Measurements from ENCODE around the gene SGMS1. TPM values are rescaled to one million over a fixed set of nuclear protein-coding genes. Genes with fewer than 3 reads are reported as not detected.

Gene SGMS1
- total RNA-seq, 1 donor from 2014 or later, result 9.2 TPM

GRCh38 chr10:50601974-50602373 lies 21.8 kb downstream of the SGMS1 start:
- H3K4me1 Mint-ChIP-seq, result peaks cover 2% of the 10 kb centered on the region
- H3K4me3 Mint-ChIP-seq, result no peak overlapping the region
- H3K27me3 ChIP-seq, result no peaks in the 10 kb centered on the region
- H4K20me1 ChIP-seq (ENCODE audit: low read depth), result no peaks in the 10 kb centered on the region
- H3K9me3 ChIP-seq (ENCODE audit: low read depth), result no peaks in the 10 kb centered on the region
- no peaks in the 10 kb centered on the region for H3F3A ChIP-seq (ENCODE audit: low read depth)
- no peak overlapping the region for H3K4me3 ChIP-seq
- no peaks in the 10 kb centered on the region for H3K27me3 Mint-ChIP-seq (ENCODE audit: insufficient read depth, low read depth)
- no peaks in the 10 kb centered on the region for H3K79me2 ChIP-seq (ENCODE audit: low read depth)
- no peak overlapping the region for H3K9ac ChIP-seq
- no peak overlapping the region for H3K27ac ChIP-seq
- H3K27ac Mint-ChIP-seq, result no peak overlapping the region
- DNase-seq (ENCODE audit: low spot score), result no peak
- H3K4me1 ChIP-seq, result no peaks in the 10 kb centered on the region
- H3K4me2 ChIP-seq, result no peak overlapping the region
- H3K9me3 Mint-ChIP-seq, result no peaks in the 10 kb centered on the region
- no peaks in the 10 kb centered on the region for H3K36me3 ChIP-seq
- no peak overlapping the region for H2AFZ ChIP-seq (replicated peaks)
- no peak for TF ChIP-seq EZH2phosphoT487 (IDR thresholded peaks at IDR 0.05)
- TF ChIP-seq CTCF (IDR thresholded peaks at IDR 0.05), result no peak
- no peak for TF ChIP-seq EZH2 (IDR thresholded peaks at IDR 0.05)
- H3K36me3 Mint-ChIP-seq, result no peaks in the 10 kb centered on the region

- no peaks in the 10 kb centered on the region for H3K27me3 Mint-ChIP-seq (ENCODE audit: insufficient read depth, low read depth)
- Histone ChIP-seq H3K4me2 (no peak overlapping the region), H3K9ac (no peak overlapping the region), H3K9me3 (ENCODE audit: low read depth) (no peaks in the 10 kb centered on the region), H4K20me1 (ENCODE audit: low read depth) (no peaks in the 10 kb centered on the region), H3K27ac (no peak overlapping the region), H3K4me3 (no peak overlapping the region), H2AFZ (replicated peaks) (no peak overlapping the region), H3K4me1 (no peaks in the 10 kb centered on the region), H3K36me3 (no peaks in the 10 kb centered on the region), H3K79me2 (ENCODE audit: low read depth) (no peaks in the 10 kb centered on the region), H3K27me3 (no peaks in the 10 kb centered on the region), H3F3A (ENCODE audit: low read depth) (no peaks in the 10 kb centered on the region)
- no peaks in the 10 kb centered on the region for H3K9me3 Mint-ChIP-seq
- no peaks in the 10 kb centered on the region for H3K36me3 Mint-ChIP-seq
- no peak overlapping the region for H3K27ac Mint-ChIP-seq
- H3K4me1 Mint-ChIP-seq, result peaks cover 2% of the 10 kb centered on the region
- no peak for DNase-seq (ENCODE audit: low spot score)
- TF ChIP-seq CTCF (IDR thresholded peaks at IDR 0.05) (no peak), EZH2phosphoT487 (IDR thresholded peaks at IDR 0.05) (no peak), EZH2 (IDR thresholded peaks at IDR 0.05) (no peak)
- no peak overlapping the region for H3K4me3 Mint-ChIP-seq
Observed at GRCh38 chr10:50600831-50601477, 22.8 kb downstream of the SGMS1 start.

GRCh38 chr10:50600286-50600685 lies 23.5 kb downstream of the SGMS1 start:
- H3K79me2 ChIP-seq (ENCODE audit: low read depth), result no peaks in the 10 kb centered on the region
- H3K9ac ChIP-seq, result no peak overlapping the region
- H3K4me1 ChIP-seq, result no peaks in the 10 kb centered on the region
- no peaks in the 10 kb centered on the region for H3K27me3 ChIP-seq
- H4K20me1 ChIP-seq (ENCODE audit: low read depth), result no peaks in the 10 kb centered on the region
- no peaks in the 10 kb centered on the region for H3K36me3 ChIP-seq
- no peak for TF ChIP-seq CTCF (IDR thresholded peaks at IDR 0.05)
- Mint-ChIP-seq H3K4me1 (peaks cover 8% of the 10 kb centered on the region), H3K36me3 (no peaks in the 10 kb centered on the region), H3K27ac (no peak overlapping the region), H3K9me3 (no peaks in the 10 kb centered on the region), H3K27me3 (ENCODE audit: insufficient read depth, low read depth) (no peaks in the 10 kb centered on the region), H3K4me3 (no peak overlapping the region)
- DNase-seq (ENCODE audit: low spot score), result no peak
- H2AFZ ChIP-seq (replicated peaks), result no peak overlapping the region
- H3K9me3 ChIP-seq (ENCODE audit: low read depth), result no peaks in the 10 kb centered on the region
- H3F3A ChIP-seq (ENCODE audit: low read depth), result no peaks in the 10 kb centered on the region
- no peak overlapping the region for H3K27ac ChIP-seq
- no peak overlapping the region for H3K4me2 ChIP-seq
- H3K4me3 ChIP-seq, result no peak overlapping the region

All from neural progenitor cell (in vitro differentiated cells).